T-helper 1 cell (primary cell): Measurements from ENCODE around the gene HCFC1R1.

Source experiments
- DNase-seq, 5 donors: peaks; one replicate each; pipeline ENCODE4 v3.0.0-alpha.2; 2012 to 2020

Gene HCFC1R1

DNA sequence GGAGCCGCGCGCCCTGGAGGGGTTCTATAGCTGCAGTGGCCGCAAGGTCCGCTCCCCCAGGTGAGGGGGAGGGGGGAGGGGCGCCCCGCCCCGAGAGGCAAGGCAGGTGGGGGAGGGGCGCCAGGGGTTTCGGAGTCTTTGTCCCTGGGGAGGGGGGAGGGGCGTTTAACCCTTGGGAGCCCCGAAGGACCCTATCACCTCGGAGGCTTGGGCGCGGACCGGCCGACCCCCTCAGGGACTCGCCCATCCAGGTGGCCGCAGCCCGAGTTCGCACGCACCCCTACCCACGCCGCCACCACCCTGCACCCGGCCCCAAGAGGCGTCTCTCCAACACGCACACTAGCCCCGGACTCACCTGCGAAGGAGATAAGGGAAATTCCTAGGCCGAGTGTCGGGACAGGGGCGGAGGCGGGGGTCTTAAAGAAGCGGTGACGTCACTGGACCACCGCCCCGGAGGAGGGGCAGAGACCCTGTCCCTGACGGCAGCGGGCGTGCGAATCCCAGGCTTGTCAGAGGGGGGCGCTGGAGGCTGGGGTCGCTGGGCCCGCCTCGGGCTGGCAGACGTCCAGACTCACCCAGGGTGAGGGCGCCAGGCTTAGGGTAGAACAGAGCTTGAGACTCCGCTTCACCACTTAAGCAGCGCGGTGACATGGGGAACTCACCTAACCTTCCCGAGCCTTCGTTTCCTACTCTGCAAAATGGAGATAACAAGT lies 5.8 kb downstream of the HCFC1R1 start, which contains the start of gene CLDN6:
Gene CLDN6, minus strand, starts transcription at position 390 of the 713 bp plus-strand sequence. CDS start 2,162 bp downstream, outside the sequence.
- no peak for DNase-seq

DNA sequence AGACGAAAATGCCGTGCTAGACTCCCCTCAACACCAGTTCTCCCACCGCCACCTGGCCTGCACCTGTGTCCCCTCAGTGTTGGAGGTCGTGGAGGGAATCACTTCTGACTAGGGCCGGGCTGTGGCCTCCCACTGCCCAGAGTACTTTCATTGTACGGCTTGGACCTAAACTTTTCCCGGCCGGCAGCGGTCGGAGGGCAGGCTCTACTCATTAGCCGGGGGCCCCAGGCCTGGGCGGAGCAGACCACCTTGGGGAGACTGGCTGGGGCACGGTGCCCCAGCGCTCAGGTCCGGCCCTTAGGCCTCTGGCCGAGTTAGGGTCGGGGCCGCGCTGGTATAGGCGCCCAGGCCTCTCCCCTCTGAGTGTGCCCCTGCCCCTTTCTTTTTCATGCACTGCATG lies 6.4 kb downstream of the HCFC1R1 start:
- DNase-seq: no peak

- no peak for DNase-seq
Measured at GRCh38 chr16:3015865-3016521, 7.7 kb downstream of the HCFC1R1 start.

- DNase-seq: no peak
Measured at GRCh38 chr16:3014971-3015370, 8.8 kb downstream of the HCFC1R1 start.

GRCh38 chr16:3013998-3014690 lies 9.6 kb downstream of the HCFC1R1 start:
- DNase-seq: no peak

- no peak for DNase-seq
Measured at GRCh38 chr16:3013491-3013951, 10.2 kb downstream of the HCFC1R1 start.

DNA sequence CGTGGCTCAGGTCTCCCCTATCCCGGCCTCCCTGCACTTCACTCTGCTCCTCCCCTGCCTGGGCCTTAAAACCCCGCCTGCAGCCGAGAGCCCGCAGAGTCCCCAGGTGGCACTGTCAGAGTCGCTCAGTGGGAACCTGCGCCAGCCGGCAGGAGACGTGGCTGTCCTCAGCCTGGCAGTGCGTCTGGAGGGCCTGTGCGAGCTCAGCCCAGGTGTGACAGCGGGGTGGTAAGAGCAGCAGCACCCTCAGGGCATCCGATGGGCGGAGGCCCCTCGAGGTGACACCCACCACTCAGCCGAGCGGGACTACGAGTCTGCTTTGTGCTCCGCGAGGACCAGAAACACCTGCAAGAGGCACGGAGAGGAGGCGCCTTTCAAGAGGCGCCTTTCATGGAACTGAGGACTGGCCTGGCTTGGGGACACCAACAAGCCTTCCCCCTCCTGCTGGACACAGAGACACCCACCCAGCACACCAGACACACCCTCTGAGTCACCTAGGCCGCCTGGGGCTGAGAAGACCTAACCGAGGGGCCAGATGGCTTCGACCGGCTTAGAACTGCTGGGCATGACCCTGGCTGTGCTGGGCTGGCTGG lies 10.8 kb downstream of the HCFC1R1 start, which contains the start of gene CLDN9:
Gene CLDN9, plus strand, starts transcription at position 96 of the 593 bp plus-strand sequence. Its CDS starts 440 bp downstream, at position 536.
- DNase-seq: no peak

DNA sequence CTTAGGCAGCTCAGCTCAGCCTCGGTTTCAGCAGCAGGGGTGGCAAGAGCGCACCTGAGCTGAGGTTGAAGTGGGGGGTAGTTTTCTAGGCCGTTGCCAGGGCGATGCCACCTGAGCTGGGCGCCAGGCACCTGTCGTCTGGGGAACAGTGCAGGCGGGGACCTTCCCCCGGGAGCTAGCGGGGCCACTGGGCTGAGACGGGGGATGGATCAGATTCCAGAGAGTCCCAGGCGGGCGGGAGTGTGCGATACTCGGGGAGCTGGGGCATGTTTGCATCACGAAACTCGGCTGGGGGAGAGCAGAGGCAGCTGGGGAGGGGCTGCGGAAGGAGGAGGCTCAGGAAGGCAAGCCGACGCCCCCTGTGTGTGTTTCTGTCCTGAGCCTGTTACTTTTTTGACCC lies 11.5 kb downstream of the HCFC1R1 start:
- DNase-seq: no peak

- no peak for DNase-seq
Measured at GRCh38 chr16:3010510-3010909, 13.2 kb downstream of the HCFC1R1 start.

GRCh38 chr16:3009568-3010390 lies 14.0 kb downstream of the HCFC1R1 start:
- DNase-seq: no peak

GRCh38 chr16:3008690-3009037 lies 15.1 kb downstream of the HCFC1R1 start:
- no peak for DNase-seq

- no peak for DNase-seq
Measured at GRCh38 chr16:3007957-3008689, 15.6 kb downstream of the HCFC1R1 start.

GRCh38 chr16:3007059-3007956 lies 16.4 kb downstream of the HCFC1R1 start:
- no peak for DNase-seq

DNA sequence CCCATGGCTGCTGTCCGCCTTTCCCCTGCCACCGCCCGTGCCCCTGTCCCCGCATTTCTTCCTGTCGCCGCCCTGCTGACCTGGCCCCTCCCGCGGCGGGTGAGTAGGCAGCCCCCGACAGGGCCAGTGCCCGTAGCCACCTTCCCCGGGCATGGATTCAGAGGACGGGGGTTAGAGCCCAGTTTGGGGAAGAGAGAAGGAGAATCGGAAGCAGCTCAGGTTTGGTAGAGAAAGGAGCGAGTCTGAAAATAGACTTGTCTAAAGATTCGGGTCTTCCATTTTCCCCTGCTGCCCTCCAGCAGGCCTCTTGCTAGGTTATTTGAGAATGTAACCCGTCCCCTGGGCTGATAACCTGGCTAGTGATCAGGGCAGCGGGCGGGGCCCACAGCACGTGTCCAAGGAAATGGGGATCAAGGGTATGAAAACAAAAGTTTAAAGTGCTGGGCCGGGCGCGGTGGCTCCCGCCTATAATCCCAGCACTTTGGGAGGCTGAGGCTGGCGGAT lies 18.9 kb downstream of the HCFC1R1 start:
- no peak for DNase-seq

DNA sequence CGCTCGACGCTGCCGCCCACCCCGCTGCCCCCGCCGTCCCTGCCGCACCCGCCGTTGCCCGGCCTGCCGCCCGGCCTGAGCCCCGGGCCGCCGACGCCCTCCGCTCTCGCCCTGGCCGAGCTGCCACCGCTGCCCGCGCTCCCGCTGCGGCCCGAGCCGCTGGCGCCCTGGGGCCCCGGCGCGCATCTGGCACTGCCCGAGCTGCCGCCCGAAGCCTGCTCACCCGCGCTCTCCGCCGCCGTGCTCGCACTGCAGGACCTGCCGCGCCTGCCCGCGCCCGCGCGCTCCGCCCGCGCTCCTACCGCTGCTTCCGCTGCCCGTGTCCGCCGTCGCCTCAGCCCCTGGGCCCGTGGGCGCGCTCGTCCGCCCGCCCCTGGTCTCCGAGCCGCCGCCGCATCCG lies 19.4 kb downstream of the HCFC1R1 start:
- no peak for DNase-seq

- DNase-seq: peak; percentile 94 to 99 (median 95)
Measured at GRCh38 chr16:3003582-3004270, 20.0 kb downstream of the HCFC1R1 start.

DNA sequence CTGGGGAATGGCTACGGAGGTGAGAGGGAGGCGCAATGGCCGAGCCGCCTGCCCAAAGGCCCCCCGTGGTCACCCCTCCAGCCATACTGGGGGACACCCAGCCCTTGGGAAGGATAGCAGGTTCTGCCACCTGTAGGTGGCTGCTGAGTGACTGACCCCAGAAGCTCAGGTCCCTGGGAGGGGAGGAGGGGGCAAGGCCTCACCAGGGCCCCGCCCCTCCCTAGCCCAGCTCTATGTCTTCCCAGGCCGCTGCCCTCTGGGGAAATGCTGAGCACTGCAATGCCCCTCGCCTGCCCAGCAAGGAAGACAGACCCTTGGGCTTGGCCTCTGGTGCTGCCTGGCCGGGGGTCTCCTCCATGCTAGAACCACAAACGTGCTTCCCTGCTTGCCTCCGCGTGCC lies 22.4 kb downstream of the HCFC1R1 start:
- no peak for DNase-seq

GRCh38 chr16:3000540-3000939 lies 23.2 kb downstream of the HCFC1R1 start:
- DNase-seq: no peak

DNA sequence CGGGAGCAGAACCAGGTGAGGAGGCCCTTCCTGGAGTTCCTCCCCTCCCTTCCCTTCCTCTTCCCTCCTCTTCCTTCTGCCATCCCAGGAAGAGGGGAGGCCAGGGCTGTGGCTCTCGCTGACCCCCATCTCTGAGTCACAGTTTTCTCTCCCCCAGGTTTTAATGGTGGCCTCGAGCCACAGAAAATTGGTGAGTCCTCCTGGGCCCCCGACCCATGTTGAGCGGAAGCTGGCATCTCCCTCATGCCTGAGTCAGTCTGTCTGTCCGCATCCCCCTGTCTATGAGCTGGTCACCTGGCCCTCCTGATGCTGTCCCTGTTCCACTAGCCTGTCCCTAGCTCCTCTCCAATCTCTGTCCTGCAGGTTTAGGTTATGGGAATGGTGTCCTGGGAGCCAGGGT lies 23.8 kb downstream of the HCFC1R1 start:
- DNase-seq: no peak

DNA sequence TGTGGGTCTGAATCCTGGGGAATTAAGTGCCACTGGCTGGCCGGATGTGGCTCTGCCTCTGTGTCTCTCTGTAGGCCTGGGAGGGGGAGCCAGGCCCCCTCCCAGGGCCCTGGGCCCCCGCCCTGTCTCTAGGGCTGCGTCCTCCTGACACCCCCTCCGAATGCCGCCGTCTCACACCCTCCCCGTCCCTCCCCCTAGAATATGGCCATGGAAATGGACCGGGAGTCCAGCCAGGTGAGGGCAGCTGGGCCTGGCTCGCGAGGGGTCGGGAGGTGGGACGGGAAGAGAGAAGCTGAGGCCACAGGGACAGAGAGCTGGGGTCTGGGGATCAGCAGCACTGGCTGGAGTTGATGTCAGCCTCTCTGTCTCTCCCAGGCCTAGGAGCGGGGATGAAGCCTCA lies 27.4 kb downstream of the HCFC1R1 start:
- DNase-seq: no peak
